Measurements from ENCODE around the gene FREM1.

FREM1 gene

DNA sequence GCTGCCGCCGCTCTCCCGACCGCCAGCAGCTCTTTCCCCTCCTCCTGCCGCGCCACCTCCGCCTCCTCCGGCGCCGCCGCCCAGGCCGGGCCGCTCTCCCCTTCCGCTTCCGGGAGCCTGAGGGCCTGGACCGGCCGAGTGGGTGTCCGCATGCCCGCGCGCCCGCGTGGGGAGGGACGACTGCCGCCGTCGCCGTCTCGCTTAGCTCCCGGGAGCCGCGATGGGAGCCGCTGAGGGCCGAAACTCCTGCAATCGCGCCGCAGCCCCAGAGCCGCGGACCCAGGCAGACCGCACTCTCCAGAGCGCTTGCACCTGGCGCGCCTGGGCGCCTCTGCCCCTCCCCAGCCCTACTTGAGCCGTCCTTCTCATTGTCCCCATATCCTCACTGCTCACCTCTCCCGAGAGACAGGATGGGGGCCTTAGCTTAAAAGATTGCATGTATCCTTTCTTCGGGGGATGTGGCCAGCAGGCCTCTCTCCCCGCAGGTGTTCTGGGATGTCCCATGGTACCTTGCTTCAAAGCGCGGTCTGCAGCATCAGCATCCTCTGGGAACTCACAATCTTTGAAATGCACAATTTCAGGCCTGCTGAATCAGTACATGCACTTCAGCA lies 216.9 kb downstream of the FREM1 start, which contains the start of gene ZDHHC21:
Gene ZDHHC21, minus strand, starts transcription at position 182 of the 611 bp plus-strand sequence. CDS start 19,092 bp downstream, outside the sequence.
- DNase-seq: peak; percentile 55

DNA sequence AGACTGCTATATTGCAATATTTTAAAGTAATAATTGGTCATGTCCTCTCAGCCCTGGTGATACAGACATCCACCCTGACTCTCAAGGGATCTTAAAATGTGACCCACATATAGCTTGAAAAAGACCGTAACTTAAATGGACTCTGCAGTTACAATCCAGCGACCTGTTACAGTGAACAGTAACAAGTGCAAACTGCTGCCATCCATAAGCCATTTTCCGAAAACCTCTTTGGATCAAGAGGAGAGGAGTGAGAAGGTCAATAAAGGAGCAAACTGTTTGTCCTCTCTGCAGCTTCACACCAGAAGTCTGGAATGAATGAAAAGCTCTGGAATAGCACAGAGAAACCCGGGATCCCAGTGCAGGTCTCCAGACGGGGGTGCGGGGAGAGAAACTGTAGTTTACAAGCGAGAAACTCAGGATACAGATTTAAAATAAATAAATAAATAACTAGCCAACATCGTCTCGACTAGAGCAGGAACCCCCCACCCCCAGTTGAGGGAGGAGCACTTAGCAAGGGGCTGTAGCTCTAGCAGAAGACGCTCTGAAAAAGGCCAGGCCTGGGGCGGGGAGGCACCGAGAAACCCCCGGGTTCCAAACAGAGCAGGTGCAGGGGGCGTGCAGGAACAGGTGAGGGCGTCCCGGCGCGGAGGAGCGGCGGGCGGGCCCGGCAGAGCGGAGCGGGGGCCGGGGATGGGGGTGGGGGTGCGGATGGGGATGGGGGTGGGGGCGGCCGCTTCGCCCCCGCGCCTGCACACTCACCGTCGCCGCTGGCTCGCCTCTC lies 217.6 kb downstream of the FREM1 start:
- no peak for DNase-seq

DNA sequence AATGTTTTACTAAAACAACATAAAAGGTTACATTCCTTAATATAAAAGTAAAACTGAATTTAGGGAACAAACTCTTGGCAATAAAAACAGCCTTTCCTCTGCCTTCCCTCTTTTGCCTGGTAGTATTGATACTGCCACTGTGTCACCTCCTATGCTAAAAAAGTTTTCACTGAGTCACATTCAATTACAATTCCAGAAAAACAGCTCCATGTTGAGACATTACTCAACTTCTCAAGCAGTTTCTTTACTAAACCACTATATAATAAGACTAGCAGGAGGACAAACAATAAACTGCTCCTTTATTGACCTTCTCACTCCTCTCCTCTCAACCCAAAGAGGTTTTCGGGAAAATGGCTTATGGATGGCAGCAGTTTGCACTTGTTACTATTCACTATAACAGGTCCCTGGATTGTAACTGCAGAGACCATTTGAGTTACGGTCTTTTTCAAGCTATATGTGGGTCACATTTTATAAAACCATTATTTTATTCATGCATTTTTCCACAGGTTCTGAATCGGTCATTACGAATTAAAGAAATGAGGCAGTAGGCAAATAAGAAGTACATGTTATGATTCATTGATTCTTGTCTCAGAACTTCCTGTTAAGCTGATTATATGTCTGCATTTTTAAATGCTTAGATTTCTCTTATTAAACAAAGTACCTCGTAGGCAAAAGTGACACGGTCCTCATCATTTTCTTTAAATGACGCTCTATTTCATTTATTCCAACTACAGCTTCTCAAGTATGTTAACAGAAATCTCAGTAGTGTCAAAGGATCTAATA lies 219.1 kb downstream of the FREM1 start:
- DNase-seq: no peak

DNA sequence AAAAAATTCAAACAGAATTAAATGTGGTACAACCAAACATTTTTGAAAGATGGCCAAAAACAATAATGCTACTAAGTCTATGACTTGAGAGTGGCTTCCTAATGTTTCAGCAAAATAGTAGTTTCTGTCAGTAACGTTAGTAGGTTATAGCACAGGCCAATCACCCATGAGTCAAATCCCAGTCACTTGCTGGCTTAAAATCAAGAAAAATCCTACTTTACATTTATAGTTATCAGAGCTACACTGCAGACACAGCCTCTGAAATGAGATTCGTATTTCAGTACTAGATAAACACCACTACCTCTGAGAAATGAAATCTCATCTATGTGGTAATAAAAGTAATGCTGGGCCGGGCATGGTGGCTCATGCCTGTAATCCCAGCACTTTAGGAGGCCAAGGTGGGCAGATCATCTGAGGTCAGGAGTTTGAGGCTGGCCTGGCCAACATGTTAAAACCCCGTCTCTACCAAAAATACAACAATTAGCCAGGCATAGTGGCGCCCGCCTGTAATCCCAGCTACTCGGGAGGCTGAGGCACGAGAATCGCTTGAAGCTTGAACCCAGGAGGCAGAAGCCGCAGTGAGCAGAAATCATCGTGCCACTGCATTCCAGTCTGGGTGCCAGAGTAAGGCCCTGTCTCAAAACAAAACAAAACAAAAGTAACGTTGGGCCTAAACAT lies 223.0 kb downstream of the FREM1 start:
- DNase-seq: no peak

DNA sequence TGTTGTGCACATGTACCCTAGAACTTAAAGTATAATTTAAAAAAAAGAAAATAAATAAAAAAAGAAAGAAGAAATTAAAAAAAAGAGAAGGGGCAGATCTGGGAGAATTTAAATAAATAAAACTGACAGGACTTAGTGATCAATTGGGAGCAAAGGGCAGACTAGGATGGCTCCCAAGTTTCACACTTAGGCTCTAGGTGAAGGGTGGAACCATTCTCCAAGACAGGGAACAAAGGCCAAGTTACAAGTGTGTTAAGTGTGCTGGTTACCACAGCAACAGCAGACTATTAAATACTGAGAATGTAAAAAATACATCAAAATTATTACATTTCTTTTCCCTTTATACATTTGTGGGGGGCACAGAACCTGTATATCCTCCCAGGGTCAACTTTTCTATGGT lies 224.1 kb downstream of the FREM1 start:
- DNase-seq: no peak

Measured in CD4-positive, alpha-beta T cell treated with Interleukin-21 for 1 hour (primary cell).